Superior temporal gyrus (tissue), 1 donor: ENCODE results near the gene OR1F1.
"Not testable (repeated sequence)": the region's sequence is repeated elsewhere in the genome, so short reads cannot be mapped to it uniquely, and the experiment has no call there.

ENCODE experiments used
- DNase-seq: peaks from one replicate; pipeline ENCODE4 v3.0.0-alpha.2; 2016; ENCODE audit errors: extremely low spot score

Gene OR1F1

DNA sequence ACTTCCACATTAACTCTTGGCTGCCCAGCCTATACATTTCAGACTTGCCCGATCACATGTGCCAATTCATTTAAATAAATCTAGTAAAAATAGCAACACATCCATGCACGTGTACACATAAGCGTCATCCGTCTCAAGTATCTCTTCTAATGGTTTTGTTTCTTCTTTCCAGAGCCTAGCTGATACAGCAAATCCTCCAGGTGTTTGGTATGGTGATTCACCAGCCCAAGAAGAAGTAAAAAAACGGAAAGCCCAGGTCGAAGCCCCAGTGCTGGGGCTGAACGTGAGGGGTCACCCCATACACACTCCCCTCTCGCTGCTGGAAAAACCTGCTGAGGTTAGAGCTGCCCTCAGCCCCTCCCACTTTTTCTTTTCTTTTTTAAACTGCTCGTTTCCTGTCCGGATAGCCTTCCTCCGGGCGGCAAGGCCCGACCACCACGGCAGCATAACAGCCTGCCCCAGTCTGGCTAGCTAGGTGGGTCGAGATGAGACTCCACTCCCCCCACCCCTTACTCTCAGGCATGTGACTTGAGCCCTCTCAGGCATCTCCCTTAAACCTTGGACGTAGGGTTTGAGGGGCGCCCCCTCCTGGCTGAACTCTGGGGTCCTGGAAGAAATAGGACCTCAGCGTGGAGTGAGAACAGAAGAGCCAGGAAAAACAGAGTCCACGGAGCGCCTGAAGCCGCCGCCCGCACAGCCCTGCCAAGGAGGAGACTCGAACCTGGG is 13.9 kb upstream of the OR1F1 start:
- no peak for DNase-seq

DNA sequence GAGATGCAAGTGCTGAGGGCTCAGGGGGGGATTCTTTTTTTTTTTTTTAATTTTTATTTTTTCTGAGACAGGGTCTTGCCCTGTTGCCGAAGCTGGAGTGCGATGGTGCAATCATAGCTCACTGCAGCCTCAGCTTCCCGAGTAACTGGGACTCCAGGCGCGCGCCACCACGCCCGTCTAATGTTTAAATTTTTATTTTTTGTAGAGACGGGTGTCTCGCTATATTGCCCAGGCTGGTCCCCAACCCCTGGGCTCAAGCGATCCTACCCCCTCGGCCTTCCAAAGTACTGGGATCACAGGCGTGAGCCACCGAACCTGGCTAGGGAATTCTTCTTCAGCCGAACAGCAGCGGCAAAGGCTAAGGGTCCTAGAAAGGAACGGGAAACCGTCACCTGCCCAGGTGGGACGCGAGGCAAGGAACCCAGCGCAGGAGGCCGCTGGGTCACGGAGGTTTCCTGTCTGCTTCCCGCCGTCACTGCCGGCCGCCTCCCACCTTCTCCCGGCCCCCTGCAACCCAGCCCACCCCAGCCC is 13.3 kb upstream of the OR1F1 start:
- no peak for DNase-seq

DNA sequence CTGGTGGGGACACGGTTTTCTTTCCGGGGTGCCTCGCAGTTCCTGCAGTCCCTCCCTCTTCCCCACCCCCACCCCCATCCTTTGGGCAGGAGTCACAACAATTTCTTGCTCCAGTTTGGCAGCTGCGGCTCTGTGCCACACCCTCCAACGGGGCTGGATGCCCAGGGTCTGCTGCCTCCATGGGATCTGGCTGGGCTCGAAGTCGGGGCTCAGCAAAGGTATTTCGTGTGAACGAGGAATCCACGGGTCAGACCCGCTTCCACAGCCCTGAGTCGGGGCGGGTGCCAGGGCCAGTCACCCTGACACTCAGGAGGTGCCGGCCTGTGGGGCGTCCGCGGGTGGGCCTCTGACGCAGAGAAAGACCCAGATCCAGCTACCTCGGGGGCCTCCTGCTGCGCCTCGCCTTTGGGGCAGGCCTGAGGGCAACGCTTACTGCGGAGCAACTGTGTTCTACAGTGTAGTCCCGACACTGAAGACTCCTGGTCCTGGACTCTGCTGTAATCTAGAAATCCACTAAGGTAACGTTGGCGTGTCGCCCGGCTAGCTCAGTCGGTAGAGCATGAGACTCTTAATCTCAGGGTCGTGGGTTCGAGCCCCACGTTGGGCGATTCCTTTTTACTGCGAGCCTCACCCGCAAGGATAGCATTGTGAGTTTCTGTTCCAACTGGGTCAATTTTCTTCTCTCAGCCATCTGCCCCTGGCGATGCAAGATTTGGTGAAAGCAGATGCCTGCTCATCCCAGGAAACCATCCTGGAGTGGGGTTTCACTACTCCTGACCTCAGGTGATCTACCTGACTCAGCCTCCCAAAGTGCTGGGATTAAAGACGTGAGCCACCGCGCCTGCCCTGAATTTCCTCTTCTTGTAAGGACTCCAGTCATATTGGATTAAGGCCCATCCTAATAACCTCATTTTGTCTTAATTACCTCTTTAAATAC is 12.6 kb upstream of the OR1F1 start:
- DNase-seq = no peak

DNA sequence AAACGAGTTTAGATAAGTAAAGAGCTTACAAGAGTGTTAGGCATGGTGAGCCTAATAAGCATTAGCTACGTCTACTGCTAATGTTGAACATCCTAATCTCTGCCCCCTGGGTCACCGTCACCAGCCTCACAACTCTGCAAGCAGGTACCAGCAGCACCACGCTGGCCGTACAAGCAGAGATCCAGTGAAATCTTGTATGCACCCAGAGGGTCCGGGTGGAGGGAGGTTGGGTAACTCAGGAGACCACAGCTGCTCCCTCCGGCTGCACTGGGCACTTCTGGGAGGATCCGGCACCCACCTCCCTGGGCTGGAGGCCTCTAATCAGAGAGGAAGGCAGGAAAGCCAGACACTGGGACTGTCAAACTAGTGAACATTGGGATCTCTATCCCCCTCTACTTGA is 8.4 kb upstream of the OR1F1 start:
- DNase-seq = no peak

DNA sequence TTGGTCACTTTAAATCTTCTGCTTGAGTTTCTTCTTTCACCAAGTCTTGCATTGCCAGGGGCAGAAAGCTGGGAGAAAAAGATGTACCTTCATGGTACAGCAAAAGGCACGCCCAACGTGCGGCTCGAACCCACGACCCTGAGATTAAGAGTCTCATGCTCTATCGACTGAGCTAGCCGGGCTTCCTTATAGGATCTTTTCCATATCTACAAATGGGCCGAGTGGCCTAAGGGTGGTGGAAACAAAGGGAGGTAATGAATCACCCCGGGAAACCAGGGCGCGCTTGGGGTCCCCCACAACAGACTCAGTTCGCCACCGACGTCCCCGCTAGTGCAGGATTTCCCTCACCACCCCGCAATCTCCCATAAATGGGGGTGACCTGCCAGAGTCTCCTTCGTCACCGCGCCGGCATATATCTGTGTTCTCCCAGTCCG is 7.5 kb upstream of the OR1F1 start:
- no peak for DNase-seq

DNA sequence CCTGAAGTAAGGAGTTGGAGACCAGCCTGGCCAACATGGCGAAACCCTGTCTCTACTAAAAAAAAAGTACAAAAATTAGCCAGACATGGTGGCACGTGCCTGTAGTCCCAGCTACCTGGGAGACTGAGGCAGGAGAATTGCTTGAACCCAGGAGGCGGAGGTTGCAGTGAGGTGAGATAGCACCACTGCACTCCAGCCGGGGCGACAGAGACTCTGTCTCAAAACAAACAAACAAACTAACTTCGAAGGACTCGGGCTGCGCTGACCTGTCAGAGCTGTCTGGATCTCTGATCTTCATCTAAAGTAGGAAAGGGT is 5.8 kb upstream of the OR1F1 start:
- not testable (repeated sequence) for DNase-seq

DNA sequence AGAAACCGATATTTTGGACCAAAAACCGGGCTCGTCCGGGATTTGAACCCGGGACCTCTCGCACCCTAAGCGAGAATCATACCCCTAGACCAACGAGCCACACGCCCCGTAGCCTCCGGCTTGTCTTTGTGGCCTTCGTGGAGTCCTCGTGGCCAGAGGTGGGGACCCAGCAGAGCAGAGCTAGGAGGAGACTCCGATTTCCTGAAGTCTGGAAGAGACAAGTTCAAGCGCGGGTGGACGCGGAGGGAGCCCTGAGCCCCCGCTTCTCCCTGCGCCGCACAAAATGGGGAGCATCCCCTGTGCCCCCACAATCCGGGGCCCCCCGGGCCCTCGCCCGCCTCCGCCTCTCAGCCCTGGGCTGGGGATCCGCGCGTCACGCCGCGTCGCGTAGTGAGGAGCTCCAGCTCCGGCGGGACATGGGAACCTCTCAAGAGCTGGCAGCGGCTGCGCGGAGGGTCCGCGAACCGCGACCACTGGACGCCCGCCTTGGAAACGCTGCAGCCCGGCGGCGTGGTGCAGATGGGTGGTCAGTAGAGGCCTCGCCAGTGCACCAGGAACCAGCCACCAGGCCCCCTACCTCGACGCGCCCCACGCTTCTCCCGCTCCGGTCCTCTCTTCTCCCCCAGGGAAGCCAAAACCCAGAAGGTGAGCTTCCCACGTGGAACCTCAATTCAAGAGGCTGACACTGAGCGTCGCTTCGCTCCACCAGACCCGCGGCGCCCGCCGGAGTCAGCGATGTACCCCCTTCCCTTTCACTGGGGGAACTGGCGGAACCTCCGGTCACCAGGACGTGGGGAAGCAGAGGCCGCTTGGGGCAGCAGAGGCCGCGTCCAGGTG is 5.2 kb upstream of the OR1F1 start:
- DNase-seq = no peak

DNA sequence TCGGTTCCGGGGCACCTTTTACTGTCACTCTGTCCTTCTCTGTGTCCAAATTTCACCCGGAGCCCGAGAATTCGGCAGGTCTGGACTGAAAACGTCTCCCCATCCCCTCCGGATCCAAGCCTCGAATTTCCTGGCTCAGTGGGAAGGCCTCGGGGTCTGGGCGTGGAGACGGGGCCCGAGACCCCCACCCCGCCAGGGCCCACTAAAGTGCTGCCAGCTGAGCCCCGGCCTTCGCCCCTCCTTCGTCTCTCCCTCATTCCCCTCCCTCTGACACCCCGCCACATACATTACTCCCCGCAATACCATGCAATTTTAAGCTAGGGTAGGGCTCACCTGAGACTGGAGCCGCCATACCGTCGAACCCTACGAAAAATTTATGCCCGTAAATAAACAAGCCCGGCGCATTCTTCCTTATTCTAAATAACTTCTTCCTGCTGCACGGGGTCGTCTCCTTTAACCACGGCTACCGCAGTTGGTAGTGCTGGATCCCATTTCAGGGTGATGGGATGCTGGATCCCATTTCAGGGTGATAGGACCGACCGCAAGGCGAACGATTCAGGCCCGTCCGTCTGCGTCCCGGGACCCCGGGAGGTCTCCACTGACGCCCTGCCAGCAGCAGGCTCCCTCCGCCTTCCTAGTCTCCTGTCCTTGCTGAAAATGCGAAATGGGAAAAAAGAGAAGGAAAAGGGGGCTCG is 4.4 kb upstream of the OR1F1 start:
- DNase-seq = no peak

DNA sequence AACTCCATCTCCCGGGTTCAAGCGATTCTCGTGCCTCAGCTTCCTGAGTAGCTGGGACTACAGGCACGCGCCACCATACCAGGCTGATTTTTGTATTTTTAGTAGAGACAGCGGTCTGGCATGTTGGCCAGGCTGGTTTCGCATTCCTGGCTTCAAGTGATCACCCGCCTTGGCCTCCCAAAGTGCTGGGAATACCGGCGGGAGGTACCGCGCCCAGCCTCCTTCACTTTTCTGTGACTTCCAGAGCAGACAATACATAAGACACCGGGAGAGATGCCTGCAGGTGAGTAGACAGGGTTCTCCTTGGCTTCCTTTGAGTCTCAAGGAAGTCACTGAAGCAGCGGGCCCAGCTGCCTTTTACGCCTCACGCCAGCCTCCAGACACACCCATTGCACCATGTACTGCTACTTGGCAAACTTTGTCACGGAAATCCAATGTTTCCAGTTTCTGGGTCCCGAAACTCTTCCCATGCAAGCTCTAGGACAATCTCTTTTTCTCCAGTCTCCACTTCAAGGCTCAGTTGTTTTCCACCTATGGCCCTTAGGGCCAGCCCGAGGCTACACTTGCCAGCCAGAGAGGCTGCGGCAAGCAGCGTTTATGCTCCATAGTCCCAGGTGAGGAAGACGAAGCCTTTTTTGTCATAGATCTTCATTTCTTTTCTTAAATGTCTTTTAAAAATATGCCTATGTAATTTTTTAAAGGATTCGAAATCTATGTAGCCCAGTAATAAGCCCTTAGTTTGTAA is 886 bp upstream of the OR1F1 start:
- no peak for DNase-seq

DNA sequence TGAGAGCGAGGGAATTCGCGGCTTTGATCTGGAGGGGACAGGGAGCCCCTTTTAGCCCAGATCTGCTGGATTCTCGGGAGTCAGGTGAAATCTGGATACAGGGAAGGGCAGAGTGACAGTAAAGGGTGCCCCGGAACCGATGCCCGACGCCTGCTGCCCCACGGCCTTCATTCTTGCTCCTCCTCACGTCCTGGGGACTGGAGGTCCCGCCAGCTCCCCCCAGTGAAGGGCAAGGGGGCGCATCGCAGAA is 596 bp downstream of the OR1F1 start:
- no peak for DNase-seq

DNA sequence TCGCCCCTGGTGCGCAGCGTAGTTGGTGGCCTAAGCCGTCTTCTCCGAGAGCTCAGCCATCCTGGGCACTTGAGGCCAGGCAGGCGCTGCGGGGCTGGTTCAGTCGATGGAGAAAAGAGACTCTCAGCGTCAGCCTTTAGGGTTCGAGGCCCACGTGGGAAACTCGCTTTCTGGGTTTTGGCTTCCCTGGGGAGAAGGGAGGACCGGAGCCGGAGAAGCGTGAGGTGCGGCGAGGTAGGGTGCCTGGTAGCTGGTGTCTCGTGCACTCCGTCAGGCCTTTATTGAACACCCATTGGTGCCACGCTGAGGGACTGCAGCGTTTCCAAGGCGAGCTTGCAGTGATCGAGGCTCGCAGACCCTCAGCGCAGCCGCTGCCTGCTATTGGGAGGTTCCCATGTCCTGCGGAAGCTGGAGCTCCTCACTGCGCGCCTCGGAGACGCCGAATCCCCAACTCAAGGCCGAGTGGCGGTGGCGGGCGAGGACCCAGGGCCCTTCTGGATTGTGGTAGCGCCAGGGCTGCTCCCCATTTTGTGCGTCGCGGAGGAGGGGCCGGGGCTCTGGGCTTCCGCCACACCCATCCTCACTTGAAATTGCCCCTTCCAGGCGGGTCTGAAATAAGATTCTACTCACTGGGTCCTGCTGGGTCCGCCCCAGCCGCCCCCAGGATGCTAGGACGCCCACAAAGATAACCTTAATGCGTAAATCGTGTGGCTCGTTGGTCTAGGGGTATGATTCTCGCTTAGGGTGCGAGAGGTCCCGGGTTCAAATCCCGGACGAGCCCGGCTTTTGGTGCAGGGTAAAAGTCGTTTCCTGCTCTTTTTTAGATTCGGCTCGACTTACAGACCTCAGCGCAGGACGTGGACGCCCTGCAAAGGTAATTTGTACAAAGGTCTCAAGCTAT is 1.2 kb downstream of the OR1F1 start:
- no peak for DNase-seq

DNA sequence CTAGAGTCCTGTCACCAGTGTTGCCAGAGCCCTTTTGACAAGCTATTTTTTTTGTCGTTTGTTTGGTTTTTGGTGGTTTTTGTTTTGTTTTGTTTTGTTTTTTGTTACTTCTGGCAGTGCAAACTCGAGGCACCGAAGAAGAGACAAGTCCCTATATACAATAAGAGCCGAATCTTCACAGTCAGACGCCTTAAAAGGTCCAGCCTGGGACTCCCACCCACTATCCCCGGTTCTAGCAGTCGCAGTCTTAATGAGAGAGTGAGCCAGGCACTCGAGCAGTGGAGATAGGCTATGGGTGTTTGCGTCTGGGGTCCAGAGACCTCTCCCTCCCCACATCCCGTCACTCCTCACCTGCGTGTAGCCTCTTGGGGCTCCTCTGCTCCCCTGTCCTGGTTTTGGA is 1.9 kb downstream of the OR1F1 start:
- DNase-seq = no peak

DNA sequence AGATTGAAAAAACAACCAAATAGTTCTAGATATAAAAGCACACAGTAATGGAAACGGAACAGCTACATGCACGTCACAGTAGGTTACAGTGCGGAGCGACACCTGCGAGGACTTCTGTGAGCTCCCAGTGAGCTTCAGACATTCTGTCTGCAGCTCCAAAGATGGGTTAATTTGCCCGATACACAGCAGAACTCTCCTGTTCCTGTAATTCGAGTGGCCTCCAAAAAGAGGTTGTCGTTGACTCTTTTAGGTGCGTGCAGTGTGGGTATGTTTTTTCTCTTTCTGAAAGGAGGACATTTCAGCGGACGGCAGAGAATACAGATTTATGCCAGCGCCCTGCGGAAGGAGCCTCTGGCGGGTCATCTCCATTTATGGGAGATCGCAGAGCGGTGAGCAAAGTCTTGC is 2.9 kb downstream of the OR1F1 start:
- DNase-seq = no peak

DNA sequence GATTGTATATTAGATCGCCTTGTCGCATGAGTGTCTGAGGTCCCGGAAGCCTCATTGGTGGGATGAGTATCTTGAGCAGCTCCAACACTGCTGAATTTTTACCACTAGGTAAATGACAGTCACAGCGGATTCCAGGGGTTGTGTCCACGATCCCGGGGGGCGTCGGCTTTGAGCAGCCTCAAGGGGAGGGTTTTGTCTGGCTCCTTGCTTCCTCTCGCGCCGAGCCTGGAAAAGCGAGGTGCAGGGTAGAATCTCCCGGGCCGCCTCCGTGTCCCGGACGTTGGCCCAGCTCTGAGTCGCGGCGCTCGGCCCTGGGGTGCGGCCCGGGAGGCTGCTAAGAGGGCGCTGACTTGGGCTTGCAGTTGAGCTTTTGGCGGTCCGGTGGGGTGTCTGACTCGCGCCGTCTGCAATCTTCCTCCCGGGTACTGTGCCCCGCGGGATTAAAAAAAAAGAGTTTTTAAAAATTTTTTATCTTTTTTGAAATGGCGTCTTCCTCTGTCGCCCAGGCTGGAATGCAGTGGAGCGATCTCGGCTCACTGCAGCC is 4.5 kb downstream of the OR1F1 start:
- DNase-seq = no peak

DNA sequence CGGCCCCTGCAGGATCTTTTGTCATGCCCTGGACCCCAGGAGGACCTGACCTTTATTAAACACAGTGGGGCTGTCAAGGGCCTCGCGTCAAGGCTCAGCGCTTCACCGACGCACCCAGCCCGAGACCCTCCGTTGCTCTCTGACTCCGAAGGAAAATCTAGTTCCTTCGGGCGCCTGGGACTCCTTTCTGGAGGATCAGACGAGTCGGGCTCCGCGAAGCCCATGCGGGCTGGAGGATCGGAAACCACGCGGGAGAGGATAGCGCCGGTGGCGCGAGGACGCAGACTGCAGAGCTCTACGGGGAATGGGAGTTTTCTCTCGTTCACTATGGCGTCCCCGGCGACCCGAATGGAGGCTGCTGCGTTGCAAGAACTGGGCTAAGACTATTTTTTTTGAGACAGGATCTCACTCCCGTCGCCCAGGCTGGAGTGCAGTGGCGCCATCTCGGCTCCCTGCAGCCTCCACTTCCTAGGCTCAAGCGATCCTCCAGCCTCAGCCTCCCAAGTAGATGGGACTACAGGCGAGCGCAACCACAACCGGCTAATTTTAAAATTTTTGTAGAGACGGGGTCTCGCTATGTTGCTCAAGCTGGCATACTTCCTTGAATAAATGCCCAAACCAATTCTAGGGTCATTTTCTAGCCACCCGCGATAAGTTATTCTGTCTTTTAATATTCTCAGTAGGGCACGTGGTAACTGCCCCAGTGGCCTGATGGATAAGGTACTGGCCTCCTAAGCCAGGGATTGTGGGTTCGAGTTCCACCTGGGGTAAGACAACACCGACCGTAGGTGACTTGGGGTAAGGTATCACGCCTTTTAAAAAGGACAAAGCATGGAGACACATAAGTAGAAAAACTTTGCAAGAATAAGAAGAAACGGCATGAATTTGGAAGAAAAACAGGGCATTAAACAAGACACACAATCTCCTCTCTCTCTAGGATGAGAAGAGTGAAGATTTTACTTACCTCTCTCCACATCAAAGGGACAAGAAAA is 5.5 kb downstream of the OR1F1 start:
- DNase-seq = no peak

DNA sequence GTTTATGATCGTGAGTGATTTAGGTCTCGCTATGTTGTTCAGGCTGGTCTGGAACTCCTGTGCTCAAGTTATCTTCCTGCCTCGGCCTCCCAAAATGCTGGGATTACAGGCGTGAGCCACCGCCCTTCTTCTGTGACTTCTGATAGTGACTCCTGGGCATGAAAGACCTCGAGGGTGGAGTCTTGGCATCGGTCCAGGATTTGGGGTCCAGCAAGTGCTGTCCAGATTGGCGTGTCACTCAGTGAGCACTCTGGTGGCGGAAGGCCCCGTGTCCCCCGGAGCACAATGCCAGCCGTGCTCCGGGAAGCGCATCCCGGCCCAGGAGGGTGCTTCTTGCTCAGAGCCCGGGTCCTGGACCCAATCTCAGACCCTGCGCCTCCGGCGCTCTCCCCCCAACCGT is 6.8 kb downstream of the OR1F1 start:
- no peak for DNase-seq

DNA sequence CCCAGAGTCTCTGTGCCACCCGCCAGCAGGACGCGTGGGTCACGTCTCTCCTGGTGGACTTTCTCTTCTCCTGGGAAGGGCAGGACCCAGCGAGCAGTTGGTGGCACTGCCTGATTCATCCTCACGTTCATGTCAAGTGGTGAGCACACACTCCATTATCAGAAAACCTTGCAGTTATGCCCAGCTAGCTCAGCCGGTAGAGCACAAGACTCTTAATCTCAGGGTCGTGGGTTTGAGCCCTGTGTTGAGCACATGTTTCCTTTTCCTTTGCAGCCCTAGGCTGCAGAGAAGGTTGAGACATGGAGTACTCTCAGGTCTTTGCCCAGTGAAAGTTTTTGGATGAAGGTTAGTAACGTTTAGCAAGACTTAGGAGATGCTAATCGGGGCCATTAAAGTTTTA is 8.0 kb downstream of the OR1F1 start:
- no peak for DNase-seq

DNA sequence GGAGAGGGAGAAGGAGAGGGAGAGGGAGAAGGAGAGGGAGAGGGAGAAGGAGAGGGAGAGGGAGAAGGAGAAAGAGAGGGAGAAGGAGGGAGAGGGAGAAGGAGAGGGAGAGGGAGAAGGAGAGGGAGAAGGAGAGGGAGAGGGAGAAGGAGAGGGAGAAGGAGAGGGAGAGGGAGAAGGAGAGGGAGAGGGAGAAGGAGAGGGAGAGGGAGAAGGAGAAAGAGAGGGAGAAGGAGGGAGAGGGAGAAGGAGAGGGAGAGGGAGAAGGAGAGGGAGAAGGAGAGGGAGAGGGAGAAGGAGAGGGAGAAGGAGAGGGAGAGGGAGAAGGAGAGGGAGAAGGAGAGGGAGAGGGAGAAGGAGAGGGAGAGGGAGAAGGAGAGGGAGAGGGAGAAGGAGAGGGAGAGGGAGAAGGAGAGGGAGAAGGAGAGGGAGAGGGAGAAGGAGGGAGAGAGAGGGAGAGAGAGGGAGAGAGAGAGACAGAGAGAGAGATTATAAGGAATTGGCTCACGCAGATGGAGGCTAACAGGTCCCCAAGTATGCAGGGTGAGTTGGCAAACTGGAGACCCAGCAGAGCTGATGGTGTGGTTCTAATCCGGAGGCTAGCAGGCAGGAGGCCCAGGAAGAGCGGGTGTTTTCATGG is 9.8 kb downstream of the OR1F1 start:
- DNase-seq = not testable (repeated sequence)
